IPS DF 6.9 (cell line): Measurements from ENCODE around the gene CREM.

Experiments
- DNase-seq: peaks from one replicate; pipeline ENCODE4 v3.0.0-alpha.2; 2013; ENCODE audit warnings: low read depth, low spot score
- H3K27ac ChIP-seq: one replicate; pipeline ENCODE4 v1.5.1; 2013; ENCODE audit warnings: low read length, control low read depth
- H3K27me3 ChIP-seq: 2 replicates; pipeline ENCODE4 v1.6.1; 2013; ENCODE audit warnings: mild to moderate bottlenecking, low read length; ENCODE audit not compliant: control insufficient read depth, insufficient read depth
- H3K36me3 ChIP-seq: 2 replicates; pipeline ENCODE4 v1.6.1; 2013; ENCODE audit warnings: low read length; ENCODE audit not compliant: control insufficient read depth, insufficient read depth
- H3K4me1 ChIP-seq: 2 replicates; pipeline ENCODE4 v1.6.1; 2013; ENCODE audit warnings: low read length; ENCODE audit not compliant: control insufficient read depth, insufficient read depth
- H3K4me3 ChIP-seq: 2 replicates; pipeline ENCODE4 v1.5.1; 2013; ENCODE audit warnings: mild to moderate bottlenecking, low read length
- H3K9me3 ChIP-seq: 2 replicates; pipeline ENCODE4 v1.6.1; 2013; ENCODE audit warnings: low read length, inconsistent platforms; ENCODE audit not compliant: control insufficient read depth, insufficient read depth
- WGBS: extraction: QIAGEN DNeasy Blood & Tissue Kit; methylation state at CpG from one replicate; pipeline ENCODE4 v1.1.7; 2013; ENCODE audit warnings: mixed read lengths, missing lambda C conversion rate; ENCODE audit not compliant: insufficient read length, insufficient coverage; 5-methylcytosine and 5-hydroxymethylcytosine counted together

CREM gene

DNA sequence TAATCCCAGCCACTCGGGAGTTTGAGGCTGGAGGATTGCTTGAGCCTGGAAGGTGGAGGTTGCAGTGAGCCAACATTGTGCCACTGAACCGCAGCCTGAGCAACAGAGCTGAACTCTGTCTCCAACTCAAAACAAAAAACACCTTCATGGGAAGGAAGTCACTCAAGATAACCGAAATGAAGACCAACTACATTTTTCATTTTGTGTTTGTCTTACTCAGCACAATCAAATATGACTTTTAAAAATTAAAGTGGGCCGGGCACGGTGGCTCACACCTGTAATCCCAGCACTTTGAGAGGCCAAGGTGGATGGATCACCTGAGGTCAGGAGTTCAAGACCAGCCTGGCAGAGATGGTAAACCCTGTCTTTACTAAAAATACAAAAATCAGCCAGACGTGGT is 40.0 kb downstream of the CREM start:
- DNase-seq: no peak
- Histone ChIP-seq H3K36me3 (no peaks in the 10 kb centered on the region), H3K27ac (no peak overlapping the region), H3K9me3 (no peaks in the 10 kb centered on the region), H3K27me3 (no peaks in the 10 kb centered on the region), H3K4me1 (no peaks in the 10 kb centered on the region), H3K4me3 (no peak overlapping the region)
- no CpG with 5 or more reads among the region's 6 CpGs for WGBS

DNA sequence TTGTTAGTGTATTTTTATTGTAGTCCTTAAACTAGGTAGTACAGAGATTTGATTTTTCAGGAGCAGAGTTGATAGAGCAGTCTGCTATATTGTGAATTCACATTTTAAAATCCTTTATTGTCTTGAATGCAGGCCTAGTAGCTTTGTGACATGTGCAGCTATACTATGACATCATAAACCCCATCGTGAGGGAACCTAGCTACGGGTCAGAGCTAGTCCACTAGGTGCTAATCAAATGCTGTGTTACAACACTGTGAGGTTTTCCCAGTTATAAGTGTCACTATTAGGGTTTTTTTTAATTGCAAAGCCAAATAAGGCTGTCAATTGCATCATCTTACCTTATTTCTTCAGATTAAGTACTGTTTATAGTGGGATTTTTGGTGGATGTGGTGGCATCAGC is 40.7 kb downstream of the CREM start:
- WGBS: no CpG with 5 or more reads among the region's 2 CpGs
- Histone ChIP-seq H3K4me1 (no peaks in the 10 kb centered on the region), H3K4me3 (no peak overlapping the region), H3K27ac (no peak overlapping the region), H3K36me3 (no peaks in the 10 kb centered on the region), H3K27me3 (no peaks in the 10 kb centered on the region), H3K9me3 (no peaks in the 10 kb centered on the region)
- DNase-seq: no peak

DNA sequence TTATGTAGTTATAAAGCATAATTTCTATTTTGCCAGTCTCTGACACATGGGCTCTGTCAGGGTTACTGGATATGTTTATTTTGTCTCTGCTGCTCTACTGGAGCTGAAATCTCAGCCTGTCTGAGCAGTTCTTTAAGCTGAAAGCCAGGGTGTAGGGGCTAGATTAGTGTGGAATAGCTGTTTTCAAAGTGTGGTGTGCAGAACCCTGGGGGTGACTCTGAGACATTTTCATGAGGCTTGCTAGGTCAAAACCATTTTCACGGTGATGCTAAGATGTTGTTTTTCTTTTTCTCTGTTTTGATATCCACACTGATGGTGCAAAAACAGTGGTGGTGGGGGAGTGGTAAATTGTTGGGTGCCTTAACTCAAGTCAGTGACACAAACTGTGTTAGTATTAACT is 45.5 kb downstream of the CREM start:
- no peaks in the 10 kb centered on the region for H3K27me3 ChIP-seq
- no peak for DNase-seq
- no peaks in the 10 kb centered on the region for H3K9me3 ChIP-seq
- H3K27ac ChIP-seq: no peak overlapping the region
- H3K4me3 ChIP-seq: no peak overlapping the region
- H3K4me1 ChIP-seq: no peaks in the 10 kb centered on the region
- H3K36me3 ChIP-seq: no peaks in the 10 kb centered on the region
- no CpG with 5 or more reads among the region's 1 CpG for WGBS

DNA sequence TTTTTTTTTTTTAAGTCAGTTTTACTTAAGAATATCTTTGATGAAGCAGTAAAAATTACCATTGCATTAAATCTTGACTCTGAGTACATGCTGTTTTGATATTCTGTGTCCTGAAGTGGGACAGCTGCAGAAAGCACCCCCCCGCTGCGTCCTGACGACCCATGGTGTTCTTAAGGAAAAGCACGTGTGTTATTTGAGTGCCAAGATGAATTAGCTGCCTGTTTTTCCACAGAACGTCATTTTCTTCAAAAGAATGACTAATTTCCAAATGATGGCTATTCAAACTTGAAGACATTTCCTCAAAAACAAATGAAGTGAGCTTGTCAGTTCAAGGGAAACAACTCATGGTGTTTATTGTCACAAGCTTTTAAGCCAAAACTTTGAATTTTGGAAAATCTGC is 45.9 kb downstream of the CREM start:
- WGBS: no CpG with 5 or more reads among the region's 5 CpGs
- Histone ChIP-seq H3K9me3 (no peaks in the 10 kb centered on the region), H3K27me3 (no peaks in the 10 kb centered on the region), H3K4me3 (no peak overlapping the region), H3K36me3 (no peaks in the 10 kb centered on the region), H3K27ac (no peak overlapping the region), H3K4me1 (no peaks in the 10 kb centered on the region)
- no peak for DNase-seq

DNA sequence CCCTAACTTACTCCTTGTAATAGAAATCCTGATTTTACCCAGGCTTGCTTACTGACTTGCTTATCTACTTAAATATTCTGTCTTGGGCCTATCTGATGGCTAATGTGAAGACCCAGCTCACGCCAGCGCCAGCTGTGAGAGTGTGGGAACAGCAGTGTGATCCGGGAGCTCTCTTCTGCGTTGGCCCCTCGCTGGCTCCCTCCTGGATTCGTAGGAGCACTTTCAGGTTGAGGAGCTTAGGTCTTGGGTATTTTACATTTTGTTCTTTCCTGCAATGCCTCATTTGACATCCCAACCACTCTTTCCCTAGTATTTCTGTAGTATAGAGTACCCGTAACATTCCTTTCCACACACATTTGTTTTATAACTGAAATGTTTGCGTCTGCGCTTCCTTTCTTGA is 51.7 kb downstream of the CREM start:
- Histone ChIP-seq H3K27me3 (no peaks in the 10 kb centered on the region), H3K4me1 (no peaks in the 10 kb centered on the region), H3K27ac (no peak overlapping the region), H3K36me3 (no peaks in the 10 kb centered on the region), H3K4me3 (no peak overlapping the region), H3K9me3 (no peaks in the 10 kb centered on the region)
- WGBS: no CpG with 5 or more reads among the region's 9 CpGs
- no peak for DNase-seq

DNA sequence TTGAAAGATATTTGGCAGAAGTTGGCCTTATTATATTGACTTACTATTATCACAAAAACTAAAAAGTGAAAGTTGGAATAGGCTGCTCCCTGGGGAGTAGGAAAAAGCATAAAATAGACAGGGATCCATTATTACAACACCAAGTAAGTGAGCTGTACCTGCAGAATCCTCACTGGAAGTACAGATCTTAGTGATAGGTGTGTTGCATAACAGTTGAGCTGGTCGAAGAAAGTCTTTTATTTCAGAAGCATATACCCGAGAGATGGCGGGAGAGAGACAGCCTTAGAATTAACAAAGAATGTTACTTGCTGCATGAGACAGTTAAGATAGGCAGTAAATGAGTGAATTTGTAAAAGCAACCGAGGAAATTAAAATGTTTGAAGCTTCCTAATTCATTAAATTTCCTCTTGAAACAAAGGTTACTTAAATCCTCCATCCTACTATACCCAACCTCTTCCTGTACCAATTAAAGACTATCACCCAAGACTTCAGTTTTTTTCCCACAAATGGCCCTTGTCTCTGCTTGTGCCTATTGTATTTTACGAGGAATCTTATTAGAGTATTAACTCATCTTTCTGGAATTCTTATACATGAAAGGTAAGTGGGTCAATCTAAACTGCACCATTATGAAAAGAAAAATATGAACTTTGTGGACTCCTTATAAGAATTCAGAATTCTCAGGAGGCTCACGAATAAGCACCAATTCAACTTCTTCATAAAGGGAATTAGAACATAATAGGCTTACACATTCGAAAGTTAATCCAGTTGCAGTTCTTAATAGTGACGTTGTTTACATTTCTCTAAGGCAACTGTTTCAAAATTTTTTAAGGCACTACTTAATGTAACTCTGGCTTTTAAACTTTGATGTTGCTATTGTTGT is 56.2 kb downstream of the CREM start:
- no peak for DNase-seq
- no peaks in the 10 kb centered on the region for H3K27me3 ChIP-seq
- H3K4me1 ChIP-seq: no peaks in the 10 kb centered on the region
- WGBS: no CpG with 5 or more reads among the region's 8 CpGs
- no peaks in the 10 kb centered on the region for H3K9me3 ChIP-seq
- no peaks in the 10 kb centered on the region for H3K36me3 ChIP-seq
- H3K27ac ChIP-seq: no peak overlapping the region
- no peak overlapping the region for H3K4me3 ChIP-seq

DNA sequence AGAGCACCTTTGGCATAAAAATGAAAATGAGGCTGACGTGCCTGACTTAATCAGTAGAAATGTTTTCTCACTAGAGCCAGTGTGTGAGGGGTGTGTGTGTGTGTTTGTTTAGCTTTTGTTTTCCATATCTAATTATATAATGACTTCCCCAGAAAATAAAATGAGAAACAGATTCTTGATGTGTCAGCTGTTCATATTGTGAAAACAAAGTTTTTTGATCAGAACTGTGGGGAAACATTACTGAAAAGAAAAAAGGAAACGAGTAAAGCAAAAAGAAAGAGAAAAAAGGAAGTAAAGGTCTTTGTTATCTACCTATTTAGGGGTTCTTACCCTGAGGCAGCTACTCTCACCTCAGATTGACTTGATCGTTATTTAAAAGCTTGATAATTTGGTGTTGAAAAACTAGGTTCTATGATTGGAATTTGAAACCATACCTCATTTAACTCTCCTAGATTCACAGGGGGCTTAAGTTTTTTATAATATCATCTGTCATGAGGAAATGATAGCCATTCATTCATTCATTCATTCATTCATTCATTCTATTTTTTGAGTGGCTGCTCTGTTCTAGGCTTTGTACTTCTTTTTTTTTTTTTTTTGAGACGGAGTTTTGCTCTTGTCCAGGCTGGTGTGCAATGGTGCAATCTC is 58.0 kb downstream of the CREM start:
- DNase-seq: no peak
- H3K27ac ChIP-seq: no peak overlapping the region

DNA sequence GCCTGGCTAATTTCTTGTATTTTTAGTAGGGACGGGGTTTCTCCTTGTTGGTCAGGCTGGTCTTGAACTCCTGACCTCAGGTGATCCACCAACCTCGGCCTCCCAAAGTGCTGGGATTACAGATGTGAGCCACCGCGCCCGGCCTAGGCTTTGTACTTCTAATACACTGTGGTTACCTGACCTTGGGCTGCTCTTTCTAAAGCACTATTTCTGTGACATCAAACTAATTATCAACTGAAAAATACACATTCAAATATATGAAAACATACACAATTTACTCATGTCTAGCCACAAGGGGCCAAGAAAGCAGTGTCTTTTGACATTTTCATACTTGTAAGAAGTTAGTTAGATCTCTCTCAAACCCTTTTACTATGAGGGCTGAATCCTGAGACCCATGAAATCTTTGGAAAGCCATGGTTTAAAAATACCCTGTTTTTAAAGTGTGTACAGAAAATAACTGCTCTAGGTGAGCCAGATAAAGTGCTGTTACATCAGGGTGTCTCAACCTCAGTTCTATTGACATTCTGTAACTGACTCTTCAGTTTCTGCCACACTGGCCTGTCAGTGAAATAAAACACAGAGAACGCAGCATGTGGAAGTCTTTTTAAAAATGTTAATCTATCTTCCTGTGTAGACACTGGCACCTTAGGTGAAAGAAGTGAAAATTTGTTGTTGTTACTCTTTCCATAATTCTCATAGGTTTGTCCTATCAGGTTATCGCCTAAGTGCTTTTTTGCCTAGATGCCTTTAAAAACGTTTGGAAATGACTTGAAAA is 58.8 kb downstream of the CREM start:
- WGBS: no CpG with 5 or more reads among the region's 8 CpGs
- Histone ChIP-seq H3K4me1 (no peaks in the 10 kb centered on the region), H3K27me3 (no peaks in the 10 kb centered on the region), H3K4me3 (no peak overlapping the region), H3K9me3 (no peaks in the 10 kb centered on the region), H3K27ac (no peak overlapping the region), H3K36me3 (no peaks in the 10 kb centered on the region)
- DNase-seq: no peak

More for the DNA sequence above, 58.0 kb downstream of the CREM start:
- H3K27me3 ChIP-seq: no peaks in the 10 kb centered on the region
- H3K4me3 ChIP-seq: no peak overlapping the region
- WGBS: no CpG with 5 or more reads among the region's 4 CpGs
- no peaks in the 10 kb centered on the region for H3K4me1 ChIP-seq
- H3K9me3 ChIP-seq: no peaks in the 10 kb centered on the region
- H3K36me3 ChIP-seq: no peaks in the 10 kb centered on the region

DNA sequence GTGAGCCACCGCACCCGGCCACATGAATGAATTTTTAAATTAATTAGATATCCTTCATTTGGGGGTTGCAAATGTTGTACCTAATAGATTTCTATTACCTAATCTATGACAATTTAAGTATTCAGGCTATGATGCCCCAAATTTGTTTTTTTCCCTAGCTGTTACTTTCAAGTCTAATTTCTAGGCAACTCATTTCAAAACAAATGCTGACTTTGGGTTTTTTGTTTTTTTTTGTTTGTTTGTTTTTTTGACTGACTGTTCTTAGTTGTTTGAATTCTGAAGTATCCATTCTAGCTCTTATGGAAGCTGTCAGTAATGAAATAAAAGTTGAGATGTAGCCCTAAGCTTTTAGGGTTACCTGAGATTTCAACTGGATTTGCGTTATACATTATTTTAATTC is 62.3 kb downstream of the CREM start:
- Histone ChIP-seq H3K27ac (no peak overlapping the region), H3K4me1 (no peaks in the 10 kb centered on the region), H3K4me3 (no peak overlapping the region), H3K36me3 (no peaks in the 10 kb centered on the region), H3K9me3 (no peaks in the 10 kb centered on the region), H3K27me3 (no peaks in the 10 kb centered on the region)
- no peak for DNase-seq
- no CpG with 5 or more reads among the region's 3 CpGs for WGBS

DNA sequence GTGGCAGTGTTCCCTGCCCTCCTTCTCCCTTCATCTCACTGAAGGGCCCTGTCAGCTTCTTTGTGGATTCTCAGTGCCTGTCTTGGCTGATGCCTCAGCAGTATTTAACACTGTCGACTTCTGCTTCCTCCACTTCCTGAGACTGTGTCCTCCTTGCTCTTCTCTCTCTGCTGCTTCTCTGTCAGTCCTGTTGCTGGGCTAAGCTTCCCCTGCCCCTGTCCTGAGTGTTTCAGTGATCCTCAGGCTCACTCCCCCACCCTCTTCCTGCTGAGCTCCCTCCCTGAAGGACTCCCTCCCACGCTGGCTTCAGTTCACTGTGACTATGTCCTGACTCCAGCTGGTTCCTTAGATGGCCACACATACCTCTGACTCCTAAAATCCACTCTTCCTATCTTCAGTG is 64.9 kb downstream of the CREM start:
- H3K27me3 ChIP-seq: no peaks in the 10 kb centered on the region
- H3K4me1 ChIP-seq: no peaks in the 10 kb centered on the region; the same call in 1 of the 2 replicates
- H3K36me3 ChIP-seq: no peaks in the 10 kb centered on the region
- no peak overlapping the region for H3K27ac ChIP-seq
- H3K4me3 ChIP-seq: no peak overlapping the region
- DNase-seq: no peak
- H3K9me3 ChIP-seq: no peaks in the 10 kb centered on the region
- no CpG with 5 or more reads among the region's 2 CpGs for WGBS
